Lower leg skin (tissue), 3 donors: ENCODE data around the gene SZT2.

Source experiments
- POLR2A ChIP-seq, 2 donors: fragments of 450-650 bp; IDR thresholded peaks; one replicate each; pipeline ENCODE4 v1.6.1; 2016 to 2017; ENCODE audit warnings: antibody characterized with exemption in 2 of 2, mild to moderate bottlenecking in 1 of 2, moderate library complexity in 1 of 2
- TF ChIP-seq, protein P1 (sequence below), 3 donors: fragments of 450-650 bp; IDR thresholded peaks; one replicate each; pipeline ENCODE4 v1.5.1; 2016; ENCODE audit warnings: antibody characterized with exemption in 3 of 3, mild to moderate bottlenecking in 3 of 3, moderate library complexity in 2 of 3

DNA sequence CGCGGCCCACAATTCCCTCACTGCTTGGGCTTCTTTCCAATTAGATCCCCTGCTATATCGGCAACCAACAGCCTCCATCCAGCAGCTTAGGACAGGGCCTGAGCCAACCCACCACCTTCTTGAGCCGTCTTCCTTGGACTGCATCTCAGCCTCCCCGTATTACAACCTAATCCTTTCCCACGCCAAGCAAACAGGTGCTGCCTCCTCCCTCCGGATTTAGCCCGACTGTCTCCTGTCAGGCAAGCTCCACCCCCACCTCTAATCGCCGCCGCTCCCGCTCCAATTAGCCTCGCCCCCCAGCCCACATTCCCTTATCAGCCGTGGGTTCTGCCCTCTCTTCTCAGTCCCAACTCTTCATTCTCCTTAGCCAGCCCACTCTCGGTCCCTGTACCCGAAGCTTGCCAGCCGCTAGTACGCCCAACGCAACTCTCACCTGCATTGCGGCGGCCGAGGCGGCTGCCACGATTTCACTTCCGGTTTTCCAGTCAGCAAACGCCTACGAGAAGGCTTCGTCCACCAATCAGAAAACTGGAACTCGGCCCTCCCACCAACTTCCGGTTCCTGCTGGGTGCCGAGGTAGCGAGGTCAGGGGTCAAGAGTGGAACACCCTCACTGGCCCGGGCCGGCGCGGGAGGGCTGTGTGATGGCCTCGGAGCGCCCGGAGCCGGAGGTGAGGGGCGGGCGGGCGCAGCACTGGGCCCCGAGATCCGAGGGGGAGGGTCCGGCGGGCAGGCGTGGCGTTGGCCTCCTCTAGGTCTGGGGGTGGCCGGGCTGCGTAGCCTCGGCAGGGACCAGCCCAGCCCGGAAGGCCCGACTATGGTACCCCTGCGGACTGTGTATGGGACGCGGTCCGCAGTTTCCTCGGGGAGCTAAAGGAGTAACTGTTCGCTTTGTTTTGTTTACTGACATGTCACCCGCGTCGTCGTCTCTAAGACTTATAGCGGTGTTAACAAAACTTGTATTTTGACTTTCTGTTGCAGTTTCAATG is at the start of gene SZT2, which contains the start of gene MED8:
- TF ChIP-seq, protein P1, sequence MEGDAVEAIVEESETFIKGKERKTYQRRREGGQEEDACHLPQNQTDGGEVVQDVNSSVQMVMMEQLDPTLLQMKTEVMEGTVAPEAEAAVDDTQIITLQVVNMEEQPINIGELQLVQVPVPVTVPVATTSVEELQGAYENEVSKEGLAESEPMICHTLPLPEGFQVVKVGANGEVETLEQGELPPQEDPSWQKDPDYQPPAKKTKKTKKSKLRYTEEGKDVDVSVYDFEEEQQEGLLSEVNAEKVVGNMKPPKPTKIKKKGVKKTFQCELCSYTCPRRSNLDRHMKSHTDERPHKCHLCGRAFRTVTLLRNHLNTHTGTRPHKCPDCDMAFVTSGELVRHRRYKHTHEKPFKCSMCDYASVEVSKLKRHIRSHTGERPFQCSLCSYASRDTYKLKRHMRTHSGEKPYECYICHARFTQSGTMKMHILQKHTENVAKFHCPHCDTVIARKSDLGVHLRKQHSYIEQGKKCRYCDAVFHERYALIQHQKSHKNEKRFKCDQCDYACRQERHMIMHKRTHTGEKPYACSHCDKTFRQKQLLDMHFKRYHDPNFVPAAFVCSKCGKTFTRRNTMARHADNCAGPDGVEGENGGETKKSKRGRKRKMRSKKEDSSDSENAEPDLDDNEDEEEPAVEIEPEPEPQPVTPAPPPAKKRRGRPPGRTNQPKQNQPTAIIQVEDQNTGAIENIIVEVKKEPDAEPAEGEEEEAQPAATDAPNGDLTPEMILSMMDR (IDR thresholded peaks at IDR 0.05) = no peak
- peak in 1 of 2 donors; percentile 47 for TF ChIP-seq POLR2A (IDR thresholded peaks at IDR 0.05)
